Renal pelvis (tissue), 4 donors: Measurements from ENCODE around the gene ATP2B1. TPM values are rescaled to one million over a fixed set of nuclear protein-coding genes. Genes with fewer than 3 reads are reported as not detected.

Source experiments
- DNase-seq: peaks from one replicate; pipeline ENCODE4 v3.0.0-alpha.2; 2013
- polyA plus RNA-seq, 3 donors: library from polyadenylated mRNA; unstranded; fragments of 120-200 nt; gene quantifications; one replicate each; pipeline ENCODE4 v1.2.1, GENCODE V29; 2013; ENCODE audit not compliant: insufficient read length in 3 of 3

The ATP2B1 gene
- polyA plus RNA-seq, 3 donors, result 95.1 to 103 (median 101) TPM

- no peak for DNase-seq
Measured at GRCh38 chr12:89603678-89604077, 105.0 kb downstream of the ATP2B1 start.

DNA sequence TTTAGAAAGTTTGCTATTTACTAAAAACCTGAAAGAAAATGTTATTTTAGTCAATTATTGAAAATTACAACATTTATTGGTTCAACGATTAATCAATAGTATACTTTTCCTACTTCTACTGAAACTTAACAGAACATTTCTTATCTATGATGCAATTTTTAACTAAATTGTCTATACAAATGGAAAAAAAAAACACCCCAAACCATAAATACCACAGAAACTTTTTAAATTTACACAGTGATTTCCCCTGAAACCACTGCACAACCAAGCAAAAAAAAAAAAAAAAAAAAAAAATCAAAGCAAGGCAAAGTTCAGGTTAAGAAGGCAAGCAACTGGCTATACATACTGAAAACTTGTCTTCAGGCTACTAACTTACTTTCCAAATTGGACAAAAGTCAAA, 110.9 kb downstream of the ATP2B1 start:
- DNase-seq, result no peak

- DNase-seq, result no peak
Measured at GRCh38 chr12:89597210-89597609, 111.4 kb downstream of the ATP2B1 start.

DNA sequence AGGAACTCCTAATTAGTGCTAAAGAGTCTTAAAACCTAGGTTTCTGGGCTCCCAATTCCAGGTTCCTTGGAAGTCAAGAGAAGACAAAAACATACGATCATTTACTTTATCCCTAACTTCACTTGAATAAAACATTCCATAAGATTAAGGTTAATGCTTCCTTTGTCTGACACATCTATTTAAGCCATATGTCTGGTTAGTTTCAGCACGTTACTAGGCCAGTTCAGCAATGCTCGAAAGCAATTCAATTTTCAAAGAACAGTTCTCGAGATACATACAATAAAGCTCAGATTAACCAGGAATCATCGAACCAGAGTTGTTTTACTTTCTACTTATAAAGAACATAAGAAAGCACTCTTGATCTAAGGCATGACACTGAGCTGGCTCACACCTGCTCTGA, 114.8 kb downstream of the ATP2B1 start:
- DNase-seq, result no peak

DNA sequence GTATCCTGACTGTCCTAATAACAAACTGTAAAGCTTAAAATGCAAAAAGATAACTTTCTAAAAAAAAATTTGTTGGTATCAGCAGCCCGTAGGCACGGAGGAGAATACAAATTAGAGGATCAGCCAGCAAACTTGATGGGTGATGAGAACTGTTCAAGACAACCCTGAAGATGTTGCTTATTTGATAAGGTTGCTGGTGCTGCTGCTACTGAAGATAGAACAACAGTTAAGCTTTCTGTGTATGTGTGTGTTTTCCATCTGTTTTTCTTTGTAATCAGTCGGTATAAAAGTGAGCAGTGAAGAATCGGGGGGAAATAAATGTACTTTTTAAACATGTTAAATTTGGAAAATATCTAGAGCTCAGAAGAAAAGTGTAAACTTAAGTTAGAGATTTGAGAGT, 115.4 kb downstream of the ATP2B1 start:
- no peak for DNase-seq

DNA sequence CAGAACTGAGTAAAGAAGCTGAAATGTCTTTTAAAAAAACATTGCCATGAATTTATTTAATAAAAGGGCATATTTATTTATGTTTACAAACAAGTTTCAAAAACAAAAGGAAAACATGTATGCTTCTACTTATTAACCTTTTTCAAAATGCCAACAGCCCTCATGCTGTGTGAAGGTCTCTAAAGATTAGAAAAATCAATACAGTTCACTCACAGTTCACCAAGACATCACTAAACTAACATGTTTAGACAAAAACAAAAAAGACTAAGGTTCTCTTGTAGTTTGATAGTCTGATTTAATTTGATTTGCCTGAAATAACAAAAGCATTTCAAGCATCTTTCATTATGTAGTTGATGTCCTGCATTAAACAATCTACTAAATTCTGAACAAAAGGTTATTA, 118.9 kb downstream of the ATP2B1 start:
- DNase-seq, result no peak

DNA sequence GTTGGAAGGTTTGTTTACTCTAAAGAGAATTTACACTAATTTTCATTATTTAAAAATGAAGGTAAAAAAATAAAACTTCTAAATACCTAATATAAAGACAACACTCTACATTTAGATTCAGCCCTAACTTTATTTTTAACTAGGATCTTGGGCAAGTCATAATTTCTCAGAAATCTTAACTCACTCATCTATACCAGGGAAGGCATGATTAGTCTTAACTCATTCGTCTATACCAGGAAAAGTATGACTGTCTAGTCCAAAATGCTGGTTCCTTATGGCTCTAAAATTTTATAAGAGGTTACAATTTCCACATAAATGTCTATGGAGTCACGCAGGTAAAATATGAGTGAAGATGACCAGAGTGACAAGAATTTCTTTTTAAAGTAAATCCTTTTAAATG, 130.1 kb downstream of the ATP2B1 start:
- DNase-seq, result no peak

DNA sequence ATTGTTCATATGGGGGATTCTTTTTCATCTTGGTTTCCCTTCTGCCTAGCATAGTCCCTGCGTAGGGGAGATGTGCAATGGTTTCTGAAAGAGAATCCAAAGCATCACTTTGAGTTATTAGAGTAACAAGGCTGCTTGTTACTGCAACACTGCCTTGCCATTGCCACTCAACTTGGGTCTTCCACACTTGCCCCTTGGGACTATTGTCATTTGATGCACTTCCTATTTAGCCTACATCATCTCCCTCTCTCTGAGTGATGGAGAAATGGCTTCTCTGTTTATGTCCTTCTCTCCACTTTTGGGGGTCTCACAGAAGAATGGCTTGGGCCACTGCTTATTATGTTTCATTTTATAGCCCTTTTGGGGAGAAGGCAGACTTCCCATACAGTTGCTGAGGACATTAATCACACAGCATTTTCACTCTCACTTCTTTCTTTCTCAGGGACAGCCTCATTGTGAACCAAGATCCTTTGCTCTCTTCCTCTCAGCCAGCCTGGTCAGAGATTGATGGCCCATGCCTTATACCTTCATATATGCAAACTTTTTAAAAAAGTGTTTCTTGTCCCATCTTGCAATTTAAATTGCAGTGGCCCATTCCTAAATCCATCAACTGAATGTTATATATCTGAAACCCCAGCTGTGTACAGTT, 131.9 kb downstream of the ATP2B1 start:
- no peak for DNase-seq

- no peak for DNase-seq
Measured at GRCh38 chr12:89575374-89575773, 133.3 kb downstream of the ATP2B1 start.

DNA sequence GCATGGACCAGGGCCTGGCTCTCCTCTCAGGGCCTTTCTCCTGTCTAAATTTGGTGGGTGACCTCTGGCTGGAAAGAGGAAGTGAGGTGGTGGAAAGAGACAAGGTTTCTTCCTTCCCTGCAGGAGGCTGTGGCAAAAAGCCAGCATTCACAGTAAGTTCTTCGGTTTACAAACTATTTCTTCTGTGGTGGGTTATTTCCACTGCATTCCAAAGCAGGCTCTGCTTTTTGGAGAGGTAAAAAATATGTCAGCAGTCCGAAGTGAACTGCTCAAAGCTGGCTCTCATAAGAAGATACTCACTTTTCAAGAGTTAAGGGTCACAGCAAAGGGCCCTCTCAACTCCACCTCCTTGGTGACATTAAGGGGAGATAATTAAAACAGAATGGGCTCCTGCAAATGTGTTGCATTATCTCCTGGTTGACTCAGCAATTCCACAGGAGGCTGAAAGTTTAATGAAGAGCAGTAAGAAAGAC, 133.9 kb downstream of the ATP2B1 start:
- peak; percentile 21 for DNase-seq

GRCh38 chr12:89573051-89573810, 135.4 kb downstream of the ATP2B1 start:
- no peak for DNase-seq

DNA sequence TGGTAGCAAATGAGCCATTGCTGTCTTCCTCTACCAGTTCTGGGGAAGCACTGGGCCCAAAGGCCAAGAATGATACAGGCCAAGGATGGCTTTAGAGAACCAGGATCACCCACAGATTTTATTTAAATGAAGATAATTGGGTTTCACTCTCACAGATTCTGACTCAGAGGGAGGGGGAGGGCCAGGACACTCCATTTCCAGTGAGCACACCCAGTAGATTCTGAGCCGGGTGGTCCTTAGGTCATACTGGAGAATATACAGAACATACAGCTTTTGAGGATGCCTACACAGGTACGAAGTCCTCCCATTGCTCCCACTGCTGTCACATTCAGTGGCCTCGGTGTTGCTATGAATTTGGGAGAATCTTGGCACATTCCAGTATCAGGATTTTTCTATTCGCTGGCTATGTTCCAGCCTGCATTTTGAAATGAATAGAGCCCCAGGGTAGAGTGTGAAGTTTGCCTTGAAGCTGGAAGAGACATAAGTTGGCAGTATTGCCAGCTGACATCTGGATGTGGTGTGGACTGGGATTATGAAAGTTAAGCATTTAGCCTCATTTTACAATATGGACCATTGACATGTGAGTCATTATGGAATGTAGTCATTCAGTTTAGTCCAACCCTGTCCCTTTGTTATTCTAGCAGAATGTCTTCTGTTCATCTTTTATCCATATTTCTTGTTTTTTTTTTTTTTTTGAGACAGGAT, 137.0 kb downstream of the ATP2B1 start:
- no peak for DNase-seq

- DNase-seq, result no peak
Measured at GRCh38 chr12:89568484-89568883, 140.2 kb downstream of the ATP2B1 start.

GRCh38 chr12:89567691-89568239, 140.9 kb downstream of the ATP2B1 start:
- no peak for DNase-seq

DNA sequence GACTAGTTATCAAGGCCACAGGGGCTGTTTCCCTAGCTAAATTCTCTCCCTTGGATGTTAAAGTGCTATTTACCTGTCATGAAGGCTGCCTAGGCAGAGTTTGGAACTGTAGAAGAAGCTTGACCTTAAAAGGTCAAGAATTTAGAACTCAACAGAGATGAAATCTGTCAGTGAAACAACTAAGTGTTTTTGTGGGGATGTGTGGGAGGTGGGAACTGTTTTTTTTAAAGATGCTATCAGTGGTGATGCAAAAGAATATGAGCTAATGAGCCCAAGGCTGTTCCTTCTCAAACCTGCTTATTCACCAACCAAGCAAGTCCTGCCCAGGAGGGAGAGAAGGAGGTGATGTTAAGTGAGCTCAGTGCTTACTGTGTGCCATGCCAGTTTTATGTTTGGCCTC, 142.0 kb downstream of the ATP2B1 start:
- no peak for DNase-seq

DNA sequence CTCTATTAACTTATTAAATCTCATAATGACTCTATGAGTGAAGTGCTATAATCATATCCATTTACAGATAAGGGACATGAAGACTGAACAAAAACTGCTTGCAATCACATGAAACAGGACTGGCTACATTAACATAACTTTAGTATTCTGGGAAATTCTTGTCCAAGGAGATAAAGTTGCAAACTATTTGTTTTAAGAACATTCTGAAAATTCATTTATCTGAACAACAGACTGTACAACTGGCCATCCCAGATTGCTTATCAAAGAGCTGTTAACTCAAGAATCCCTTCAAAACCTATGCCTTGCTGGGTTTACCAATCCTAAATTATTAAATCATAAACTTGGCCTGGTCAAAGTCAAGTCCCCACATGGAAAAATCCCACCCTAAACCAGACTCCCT, 143.6 kb downstream of the ATP2B1 start:
- DNase-seq, result no peak

DNA sequence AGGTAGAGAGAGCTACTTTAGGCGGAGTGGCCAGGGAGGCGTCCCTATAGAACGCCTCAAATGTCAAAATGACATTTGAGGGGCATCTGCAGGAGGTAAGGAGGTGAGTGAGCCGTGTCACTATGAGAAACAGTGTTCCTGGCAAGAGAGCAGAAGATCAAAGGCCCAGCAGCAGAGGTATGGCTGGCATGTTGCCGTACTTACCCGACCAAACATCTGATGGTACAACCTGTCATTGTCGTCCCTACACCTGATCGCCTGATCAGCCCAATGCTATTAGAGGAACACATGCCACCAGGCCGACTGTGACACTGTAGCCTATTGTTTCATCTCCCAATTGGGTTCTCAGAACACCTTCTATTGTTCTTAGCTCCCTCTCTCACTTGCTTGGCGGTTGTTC, 148.9 kb downstream of the ATP2B1 start:
- DNase-seq, result no peak

DNA sequence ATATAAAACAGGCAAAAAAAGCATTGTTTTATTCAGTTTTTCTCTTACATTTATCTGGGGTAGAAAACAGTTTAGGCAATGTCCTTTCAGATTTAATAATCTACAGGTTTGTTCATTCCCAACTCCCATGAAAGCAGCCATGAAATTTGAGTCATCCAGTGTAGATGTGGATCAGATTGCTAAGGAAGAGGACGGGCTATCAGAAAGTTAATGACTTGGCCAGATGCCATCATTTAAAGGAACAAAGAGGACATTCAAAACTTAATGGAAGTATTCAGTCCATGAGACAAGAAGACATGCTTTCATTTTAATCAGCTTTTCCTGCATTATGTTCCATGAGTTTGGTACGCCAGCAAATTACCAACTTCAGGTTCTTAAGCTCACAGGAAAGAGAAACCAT, 151.7 kb downstream of the ATP2B1 start:
- DNase-seq, result no peak

- no peak for DNase-seq
Measured at GRCh38 chr12:89552376-89552775, 156.3 kb downstream of the ATP2B1 start.

DNA sequence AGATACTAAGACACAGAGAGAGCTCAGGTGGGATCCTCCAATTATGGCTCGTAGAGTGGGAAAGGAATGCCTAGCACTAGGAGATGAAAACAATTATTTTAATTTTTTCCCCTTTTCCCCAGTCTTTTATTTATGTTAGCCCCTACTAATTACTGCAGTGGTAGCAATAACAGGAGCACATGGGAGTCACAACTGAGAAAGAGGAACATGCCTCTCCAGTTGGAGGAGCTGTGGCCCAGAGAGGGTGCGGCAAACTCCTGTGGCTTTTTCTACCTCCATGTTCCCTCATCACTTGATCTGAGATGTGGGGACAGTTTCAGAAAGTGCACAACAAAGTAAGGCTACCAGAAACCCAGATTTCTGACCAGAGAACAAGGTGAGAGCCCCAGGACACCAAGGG, 156.9 kb downstream of the ATP2B1 start:
- no peak for DNase-seq

DNA sequence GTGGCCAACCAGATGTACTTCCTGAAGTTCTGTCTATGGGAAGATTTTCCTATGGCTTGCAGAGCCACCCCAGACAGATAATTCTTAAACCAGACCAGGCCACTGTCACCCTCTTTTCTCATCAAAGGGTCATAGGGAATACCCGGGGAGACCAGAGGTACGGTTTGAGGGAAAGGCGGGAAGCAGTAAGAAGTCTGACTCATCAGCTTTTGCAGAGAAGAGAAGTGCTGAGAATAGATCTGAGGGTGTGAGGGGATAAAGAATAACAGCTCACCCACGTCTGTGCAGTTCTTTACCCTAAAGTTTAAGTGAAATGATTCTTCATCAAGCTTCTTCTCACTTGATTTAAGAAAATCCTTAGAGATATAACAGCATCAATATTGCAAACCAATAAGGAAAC, 161.5 kb downstream of the ATP2B1 start:
- DNase-seq, result no peak

GRCh38 chr12:89546151-89546550, 162.5 kb downstream of the ATP2B1 start:
- DNase-seq, result no peak

DNA sequence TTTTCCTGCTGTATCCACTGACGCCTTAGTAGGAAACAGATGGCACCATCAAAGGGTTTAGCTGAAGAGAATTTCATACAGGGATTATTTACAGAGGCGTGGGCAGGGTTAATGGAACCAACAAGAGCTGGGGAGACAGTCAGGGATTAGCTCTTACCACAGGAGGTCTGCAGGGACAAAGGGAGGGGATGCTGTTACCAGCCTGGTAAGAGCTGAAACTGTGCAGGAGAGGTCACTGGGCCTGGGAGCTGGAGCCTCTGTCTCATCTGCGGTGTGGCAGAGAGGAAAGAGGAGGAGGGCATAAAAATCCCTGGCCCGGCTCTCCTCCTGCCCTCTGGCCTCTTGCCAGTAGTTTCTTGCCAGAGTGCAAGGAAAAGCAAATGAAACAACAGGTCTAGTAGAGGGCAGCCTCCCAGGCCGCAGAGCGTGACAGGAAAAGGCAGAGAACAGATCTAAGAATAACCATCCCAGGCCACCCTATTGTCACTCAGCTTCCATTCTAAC, 163.9 kb downstream of the ATP2B1 start:
- peak; percentile 65 for DNase-seq
